GF-D8 (cell line): ENCODE measurements around the gene OTUB2.

Source experiments
- DNase-seq: peaks from one replicate; lab custom pipeline; 2025; lab: John Stamatoyannopoulos, UW

The OTUB2 gene

DNA sequence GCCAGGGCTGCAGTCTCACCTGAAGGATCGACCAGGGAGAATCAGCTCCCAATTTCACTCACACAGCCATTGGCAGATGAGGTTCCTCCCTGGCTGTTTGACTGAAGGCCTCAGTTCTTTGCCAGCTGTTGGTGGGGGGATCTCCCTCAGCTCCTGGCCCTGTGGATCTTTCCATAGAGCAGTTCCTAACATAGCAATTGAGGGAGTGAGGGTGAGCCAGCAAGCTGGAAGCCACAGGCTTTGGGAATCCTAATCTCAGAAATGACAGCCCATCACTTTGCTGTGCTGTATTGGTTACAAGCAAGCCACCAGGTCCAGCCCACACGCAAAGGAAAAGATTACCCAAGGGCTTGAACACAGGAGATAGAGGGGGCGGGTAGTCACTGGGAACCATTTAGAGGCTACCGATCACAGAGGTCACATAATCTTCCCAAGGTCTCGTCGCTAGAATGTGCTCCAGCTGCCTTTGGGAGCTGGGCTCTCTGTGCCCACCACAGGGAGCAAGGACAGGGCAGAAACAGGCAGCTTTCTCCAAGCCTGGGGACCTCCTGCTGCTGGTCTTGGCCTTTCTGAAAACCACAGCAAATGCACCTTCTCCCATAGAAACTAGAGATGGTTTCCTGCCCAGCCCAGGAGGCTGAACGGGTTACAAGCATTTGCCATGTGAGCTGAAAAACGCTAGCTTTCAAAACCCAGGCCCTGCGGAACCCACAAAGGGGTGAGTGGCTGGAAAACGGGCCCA is 4.6 kb upstream of the OTUB2 start:
- no peak for DNase-seq

GRCh38 chr14:94022532-94023411 is 3.4 kb upstream of the OTUB2 start:
- no peak for DNase-seq

DNA sequence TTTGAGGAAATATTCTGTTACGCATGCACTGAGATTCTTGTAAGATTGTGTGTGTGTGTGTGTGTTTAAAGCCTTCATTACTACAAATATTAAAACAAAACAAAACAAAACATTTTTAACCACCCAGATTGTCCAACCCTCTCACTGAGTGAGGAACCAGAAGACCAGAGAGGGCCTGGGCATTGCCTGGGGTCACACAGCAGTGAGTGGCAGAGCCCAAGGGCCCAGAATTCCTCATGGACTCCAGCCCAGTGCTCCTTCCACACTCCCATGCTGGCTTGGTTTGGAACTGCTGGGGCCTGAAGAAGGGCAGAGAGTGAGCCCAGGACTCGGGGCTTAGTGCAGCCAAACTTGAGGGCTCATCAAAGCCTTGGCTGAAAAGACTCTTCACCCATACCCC is 1.6 kb upstream of the OTUB2 start:
- DNase-seq = no peak

DNA sequence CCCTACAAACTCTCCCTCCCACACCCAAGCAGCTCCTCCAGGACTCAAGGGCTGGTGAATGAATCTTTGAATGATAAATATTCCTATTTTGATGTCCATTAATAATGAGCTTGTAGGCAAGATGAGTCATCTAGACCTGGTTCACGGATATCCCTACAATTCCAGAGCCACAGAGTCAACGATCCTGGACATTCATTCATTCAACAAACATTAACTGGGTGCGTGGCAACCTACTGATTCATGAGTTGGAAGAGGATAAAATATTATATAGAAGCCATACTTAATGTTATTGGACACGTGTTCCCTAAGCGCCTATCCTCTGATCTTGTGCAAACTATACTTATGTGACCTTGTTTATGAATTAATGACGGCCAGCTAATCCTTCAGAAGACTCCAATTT is 420 bp upstream of the OTUB2 start:
- DNase-seq = no peak

GRCh38 chr14:94026889-94027469 is 839 bp downstream of the OTUB2 start:
- no peak for DNase-seq

GRCh38 chr14:94027566-94028449 is 1.7 kb downstream of the OTUB2 start:
- DNase-seq = no peak

- DNase-seq = no peak
Observed at GRCh38 chr14:94028450-94028826, 2.3 kb downstream of the OTUB2 start.

- DNase-seq = peak; percentile 48
Observed at GRCh38 chr14:94029265-94029664, 3.1 kb downstream of the OTUB2 start.

DNA sequence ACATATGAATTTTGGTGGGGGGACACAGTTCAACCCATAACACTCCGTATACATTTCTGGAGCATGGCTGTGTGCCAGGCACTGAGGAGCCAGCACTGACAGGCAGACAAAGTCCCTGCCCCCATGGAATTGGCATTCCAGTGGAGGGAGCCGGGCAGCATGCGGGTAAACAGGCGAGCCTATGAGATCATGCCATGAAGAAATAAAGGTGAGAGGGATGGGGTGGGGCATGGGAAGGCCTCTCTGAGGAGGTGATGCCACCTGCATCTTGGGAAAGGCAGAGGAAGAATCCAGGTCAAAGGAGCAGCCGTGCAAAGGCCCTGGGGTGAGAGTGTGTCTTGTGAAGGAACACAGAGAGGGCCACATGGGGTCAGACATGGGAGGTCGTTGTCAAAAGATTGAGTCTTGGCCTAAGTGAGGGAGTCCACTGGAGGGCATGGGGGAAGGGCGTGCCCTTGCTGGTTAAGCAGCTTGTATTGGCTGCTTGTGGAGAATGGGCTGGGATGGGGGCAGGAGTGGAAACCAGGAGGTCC is 3.6 kb downstream of the OTUB2 start:
- DNase-seq = no peak

DNA sequence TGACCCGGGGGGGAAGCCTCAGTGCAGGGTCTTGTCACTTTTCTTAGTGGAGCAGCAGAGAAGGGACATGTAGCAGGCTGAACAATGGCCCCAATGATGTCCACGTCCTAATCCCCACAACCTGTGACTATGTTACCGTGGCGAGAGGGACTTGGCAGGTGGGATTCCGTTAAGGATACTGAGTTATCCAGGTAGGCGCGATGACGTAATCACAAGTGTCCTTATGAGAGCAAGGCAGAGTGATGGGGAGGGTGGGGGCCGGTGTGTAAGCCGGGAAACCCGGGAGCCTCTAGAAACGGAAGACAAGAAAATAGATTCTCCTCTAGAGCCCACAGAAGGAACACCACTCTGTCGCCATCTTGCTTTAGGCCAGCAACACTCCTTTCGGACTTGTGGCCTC is 4.4 kb downstream of the OTUB2 start:
- DNase-seq = no peak

- no peak for DNase-seq
Observed at GRCh38 chr14:94031161-94031882, 5.2 kb downstream of the OTUB2 start.

GRCh38 chr14:94031883-94032279 is 5.7 kb downstream of the OTUB2 start:
- no peak for DNase-seq

GRCh38 chr14:94034886-94035285 is 8.7 kb downstream of the OTUB2 start:
- DNase-seq = no peak

DNA sequence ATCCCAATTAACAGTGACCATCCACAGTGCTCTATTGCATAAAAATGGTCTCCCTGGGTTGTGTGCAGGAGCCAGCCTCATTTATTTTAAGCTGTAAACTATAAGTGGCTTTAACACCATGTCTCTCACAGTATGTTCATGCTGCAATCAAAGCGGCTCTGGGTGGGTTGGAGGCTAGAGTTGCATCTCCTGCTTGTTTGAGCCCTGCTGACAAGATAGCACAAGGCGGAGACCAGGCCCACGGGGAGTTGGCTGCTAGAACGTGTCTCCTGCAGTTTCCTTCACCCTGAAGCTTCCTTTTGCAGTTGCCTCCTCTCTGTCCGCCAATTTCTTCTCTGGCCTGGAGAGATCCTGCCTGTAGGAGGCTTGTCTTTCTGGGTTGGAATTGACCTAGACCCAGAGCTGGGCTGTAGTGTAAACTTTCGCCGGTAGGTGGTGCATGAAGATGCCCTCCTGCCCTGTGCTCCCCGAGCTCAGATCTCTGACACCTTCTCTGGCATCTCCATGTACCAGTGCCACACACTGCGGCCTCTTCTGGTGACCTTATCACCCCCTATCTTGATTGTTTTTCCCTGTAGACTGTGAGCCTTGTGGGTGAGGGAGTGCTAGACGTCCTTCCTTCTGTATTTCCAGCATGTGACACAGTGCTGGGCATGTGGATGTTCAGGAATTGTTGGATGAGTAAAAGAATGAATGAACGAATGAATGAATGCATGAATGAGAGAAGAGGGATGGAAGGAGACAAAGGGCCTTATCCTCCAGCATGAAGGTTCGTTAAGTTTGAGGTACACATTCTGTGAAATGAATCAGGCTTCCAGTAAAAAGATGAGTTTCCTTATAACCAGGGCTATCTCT is 10.4 kb downstream of the OTUB2 start:
- peak; percentile 2 for DNase-seq

DNA sequence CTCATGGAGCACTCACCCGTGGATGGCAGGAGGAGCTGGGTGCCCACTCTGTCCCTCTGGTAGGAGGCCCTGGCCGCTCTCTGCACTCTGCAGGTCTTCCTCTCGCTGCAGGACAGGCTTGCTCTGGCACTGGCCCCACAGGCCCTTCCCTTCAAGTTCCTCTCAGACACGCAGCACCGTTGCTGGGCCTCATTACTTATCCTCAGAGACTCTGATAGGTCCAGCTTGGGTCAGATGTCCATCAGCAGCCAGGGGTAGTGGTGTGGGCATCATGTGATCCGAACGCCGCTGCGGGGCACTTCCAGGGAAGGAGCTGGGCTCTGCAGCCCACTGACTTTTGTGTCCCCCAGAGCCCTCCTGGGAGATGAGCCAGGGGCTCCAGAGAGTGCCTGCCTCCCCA is 11.8 kb downstream of the OTUB2 start:
- no peak for DNase-seq

DNA sequence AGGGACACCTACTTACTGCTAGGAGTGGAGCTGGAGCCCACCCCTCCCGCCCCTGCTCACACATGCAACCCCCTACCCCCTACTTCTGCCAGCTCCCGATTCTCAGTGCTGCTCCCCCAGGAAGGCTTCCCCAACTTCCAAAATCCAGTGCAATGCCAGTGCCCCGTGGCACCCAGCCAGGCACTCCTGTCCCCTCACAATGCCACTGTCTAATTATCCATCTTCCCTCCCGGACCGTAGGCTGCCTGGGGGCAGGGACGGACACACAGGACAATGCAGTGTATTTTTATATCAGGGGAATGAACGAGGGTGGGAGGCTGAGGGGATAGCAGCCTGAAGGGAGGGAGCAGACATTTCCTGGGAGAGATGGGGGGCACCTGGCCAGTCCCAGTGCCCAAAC is 12.4 kb downstream of the OTUB2 start:
- DNase-seq = no peak

DNA sequence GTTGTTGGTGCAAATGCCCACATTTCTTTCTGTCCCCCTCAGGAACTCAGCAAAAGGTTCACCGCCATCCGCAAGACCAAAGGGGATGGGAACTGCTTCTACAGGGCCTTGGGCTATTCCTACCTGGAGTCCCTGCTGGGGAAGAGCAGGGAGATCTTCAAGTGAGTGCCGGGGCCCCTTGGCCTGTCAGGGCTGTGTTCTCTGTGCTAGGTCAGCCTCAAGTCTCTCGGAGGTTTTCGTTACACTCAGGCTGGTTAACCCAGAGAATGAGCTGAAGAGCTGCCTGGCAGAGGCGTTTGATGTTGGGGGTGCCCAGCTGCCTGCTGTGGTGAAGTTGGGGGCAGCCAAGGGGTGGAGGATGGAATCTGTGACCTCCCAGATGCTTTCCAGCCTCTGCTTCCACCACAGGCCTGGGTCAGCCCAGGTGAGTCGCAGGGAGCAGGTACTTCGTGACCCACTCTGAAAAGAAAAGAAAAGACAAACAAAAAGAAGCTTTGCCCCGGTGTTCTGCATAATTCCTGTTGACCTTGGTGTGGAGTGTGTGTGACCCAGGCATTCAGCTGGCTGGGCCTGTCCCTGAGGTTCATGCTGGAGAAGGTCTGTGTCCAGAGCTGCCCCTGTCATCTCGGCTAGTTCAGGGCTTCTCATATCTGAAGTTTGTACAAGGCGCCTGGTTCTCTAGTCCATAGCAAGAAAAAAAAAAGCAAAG is 12.9 kb downstream of the OTUB2 start:
- no peak for DNase-seq

GRCh38 chr14:94040247-94040646 is 14.1 kb downstream of the OTUB2 start:
- DNase-seq = no peak

- no peak for DNase-seq
Observed at GRCh38 chr14:94040796-94041195, 14.7 kb downstream of the OTUB2 start.
